Right atrium auricular region (tissue), 2 donors: ENCODE measurements around the gene B3GALNT2. TPM values are rescaled to one million over a fixed set of nuclear protein-coding genes. Genes with fewer than 3 reads are reported as not detected.

Experiments used
- DNase-seq: peaks from one replicate; pipeline ENCODE4 v3.0.0-alpha.2; 2019; ENCODE audit warnings: low spot score
- H3K27ac ChIP-seq, 2 donors: fragments of 200-600 bp; sonication (generic); 1 replicate in 1 of 2; 2 replicates in 1 of 2; pipeline ENCODE4 v1.5.1; 2016 to 2019
- H3K27me3 ChIP-seq, 2 donors: fragments of 200-600 bp; sonication (generic); one replicate each; pipeline versions ENCODE4 v1.5.1 to v1.6.0; 2017 to 2019
- H3K36me3 ChIP-seq: fragments of 200-600 bp; sonication (generic); one replicate; pipeline ENCODE4 v1.5.1; 2016
- H3K4me1 ChIP-seq, 2 donors: fragments of 200-600 bp; sonication (generic); one replicate each; pipeline versions ENCODE4 v1.5.1 to v1.6.0; 2017 to 2019
- H3K4me3 ChIP-seq, 2 donors: fragments of 200-600 bp; sonication (generic); 1 replicate in 1 of 2; 2 replicates in 1 of 2; pipeline ENCODE4 v1.5.1; 2017 to 2019; ENCODE audit warnings: mild to moderate bottlenecking in 1 of 2, moderate library complexity in 1 of 2
- H3K9me3 ChIP-seq, 2 donors: fragments of 200-600 bp; sonication (generic); one replicate each; pipeline ENCODE4 v1.5.1; 2019
- CTCF ChIP-seq, 2 donors: fragments of 200-600 bp; sonication (generic); IDR thresholded peaks; one replicate each; pipeline ENCODE4 v1.5.1; 2019; ENCODE audit warnings: antibody characterized with exemption in 2 of 2
- total RNA-seq, 2 donors: library from RNA; depleted of rRNA; stranded (reverse); fragments of >200 nt; gene quantifications; one replicate each; pipeline ENCODE4 v1.1.0, GENCODE V29; 2016

Gene B3GALNT2
- total RNA-seq, 2 donors from 2014 or later = 18.9 to 23.2 TPM

GRCh38 chr1:235454021-235454420 is 50.2 kb downstream of the B3GALNT2 start:
- Histone ChIP-seq H3K27ac (no peak overlapping the region), H3K4me3 (no peak overlapping the region), H3K4me1 (peaks cover 0 to 3% of the 10 kb centered on the region in 2 donors), H3K36me3 (peaks cover 59% of the 10 kb centered on the region), H3K27me3 (no peaks in the 10 kb centered on the region), H3K9me3 (no peaks in the 10 kb centered on the region)
- TF ChIP-seq CTCF (IDR thresholded peaks at IDR 0.05) = no peak
- DNase-seq = no peak

- no peaks in the 10 kb centered on the region for H3K27me3 ChIP-seq
- no peak overlapping the region for H3K4me3 ChIP-seq
- TF ChIP-seq CTCF (IDR thresholded peaks at IDR 0.05) = no peak
- H3K9me3 ChIP-seq = no peaks in the 10 kb centered on the region
- H3K4me1 ChIP-seq = peaks cover 0 to 7% of the 10 kb centered on the region in 2 donors
- DNase-seq = no peak
- H3K27ac ChIP-seq = no peak overlapping the region
- H3K36me3 ChIP-seq = peaks cover 85% of the 10 kb centered on the region
Measured at GRCh38 chr1:235450886-235451483, 53.3 kb downstream of the B3GALNT2 start.

GRCh38 chr1:235450433-235450832 is 53.8 kb downstream of the B3GALNT2 start:
- H3K4me3 ChIP-seq = no peak overlapping the region
- no peak overlapping the region for H3K27ac ChIP-seq
- H3K27me3 ChIP-seq = no peaks in the 10 kb centered on the region
- peaks cover 0 to 7% of the 10 kb centered on the region in 2 donors for H3K4me1 ChIP-seq
- DNase-seq = no peak
- TF ChIP-seq CTCF (IDR thresholded peaks at IDR 0.05) = no peak
- no peaks in the 10 kb centered on the region for H3K9me3 ChIP-seq
- peaks cover 88% of the 10 kb centered on the region for H3K36me3 ChIP-seq

GRCh38 chr1:235448616-235449015 is 55.6 kb downstream of the B3GALNT2 start:
- no peak for TF ChIP-seq CTCF (IDR thresholded peaks at IDR 0.05)

GRCh38 chr1:235442788-235443429 is 61.3 kb downstream of the B3GALNT2 start:
- no peak overlapping the region for H3K4me3 ChIP-seq
- H3K27me3 ChIP-seq = no peaks in the 10 kb centered on the region
- no peak for TF ChIP-seq CTCF (IDR thresholded peaks at IDR 0.05)
- H3K4me1 ChIP-seq = no peaks in the 10 kb centered on the region
- DNase-seq = no peak
- H3K36me3 ChIP-seq = peaks cover 94% of the 10 kb centered on the region
- no peaks in the 10 kb centered on the region for H3K9me3 ChIP-seq
- no peak overlapping the region for H3K27ac ChIP-seq

More at GRCh38 chr1:235448616-235449015, 55.6 kb downstream of the B3GALNT2 start:
- no peak overlapping the region for H3K27ac ChIP-seq
- peaks cover 0 to 7% of the 10 kb centered on the region in 2 donors for H3K4me1 ChIP-seq
- DNase-seq = no peak
- H3K4me3 ChIP-seq = no peak overlapping the region
- H3K36me3 ChIP-seq = peaks cover 87% of the 10 kb centered on the region
- no peaks in the 10 kb centered on the region for H3K27me3 ChIP-seq
- no peaks in the 10 kb centered on the region for H3K9me3 ChIP-seq
